ENCODE results near the gene PDE6C.

The PDE6C gene

GRCh38 chr10:93612311-93612710 lies at the start of gene PDE6C:
Gene PDE6C (plus strand): TSS chr10:93612537. CDS start chr10:93612726, 189 bp downstream.
- DNase-seq = no peak

GRCh38 chr10:93565446-93565845 lies 46.9 kb upstream of the PDE6C start:
- DNase-seq = no peak

DNA sequence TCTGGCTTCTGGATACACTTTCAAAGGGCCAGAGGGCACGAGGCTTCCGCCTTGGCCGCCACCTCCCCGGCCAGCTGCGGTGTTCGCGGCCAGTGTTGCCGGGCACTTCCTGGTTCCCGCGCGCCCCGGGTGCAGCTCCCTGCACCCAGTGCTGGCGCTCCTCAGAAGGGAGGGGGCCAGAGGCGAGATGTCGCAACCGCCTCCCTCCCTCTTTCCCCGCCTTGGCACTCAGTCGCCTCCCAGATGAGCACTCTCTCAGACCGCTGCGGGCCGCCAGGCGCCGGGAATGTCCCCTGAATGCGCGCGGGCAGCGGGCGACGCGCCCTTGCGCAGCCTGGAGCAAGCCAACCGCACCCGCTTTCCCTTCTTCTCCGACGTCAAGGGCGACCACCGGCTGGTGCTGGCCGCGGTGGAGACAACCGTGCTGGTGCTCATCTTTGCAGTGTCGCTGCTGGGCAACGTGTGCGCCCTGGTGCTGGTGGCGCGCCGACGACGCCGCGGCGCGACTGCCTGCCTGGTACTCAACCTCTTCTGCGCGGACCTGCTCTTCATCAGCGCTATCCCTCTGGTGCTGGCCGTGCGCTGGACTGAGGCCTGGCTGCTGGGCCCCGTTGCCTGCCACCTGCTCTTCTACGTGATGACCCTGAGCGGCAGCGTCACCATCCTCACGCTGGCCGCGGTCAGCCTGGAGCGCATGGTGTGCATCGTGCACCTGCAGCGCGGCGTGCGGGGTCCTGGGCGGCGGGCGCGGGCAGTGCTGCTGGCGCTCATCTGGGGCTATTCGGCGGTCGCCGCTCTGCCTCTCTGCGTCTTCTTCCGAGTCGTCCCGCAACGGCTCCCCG lies 45.7 kb upstream of the PDE6C start, which contains the start of gene FFAR4:
FFAR4 (plus strand) TSS at position 231 of the 842 bp plus-strand sequence; CDS start at position 287, 56 bp downstream.
- no peak for DNase-seq

- DNase-seq = no peak
Measured at GRCh38 chr10:93567277-93568104, 44.8 kb upstream of the PDE6C start.

- no peak for DNase-seq
Measured at GRCh38 chr10:93568105-93568390, 44.3 kb upstream of the PDE6C start.

- DNase-seq = no peak
Measured at GRCh38 chr10:93570383-93570782, 42.0 kb upstream of the PDE6C start.

GRCh38 chr10:93572606-93573005 lies 39.7 kb upstream of the PDE6C start:
- DNase-seq = no peak

DNA sequence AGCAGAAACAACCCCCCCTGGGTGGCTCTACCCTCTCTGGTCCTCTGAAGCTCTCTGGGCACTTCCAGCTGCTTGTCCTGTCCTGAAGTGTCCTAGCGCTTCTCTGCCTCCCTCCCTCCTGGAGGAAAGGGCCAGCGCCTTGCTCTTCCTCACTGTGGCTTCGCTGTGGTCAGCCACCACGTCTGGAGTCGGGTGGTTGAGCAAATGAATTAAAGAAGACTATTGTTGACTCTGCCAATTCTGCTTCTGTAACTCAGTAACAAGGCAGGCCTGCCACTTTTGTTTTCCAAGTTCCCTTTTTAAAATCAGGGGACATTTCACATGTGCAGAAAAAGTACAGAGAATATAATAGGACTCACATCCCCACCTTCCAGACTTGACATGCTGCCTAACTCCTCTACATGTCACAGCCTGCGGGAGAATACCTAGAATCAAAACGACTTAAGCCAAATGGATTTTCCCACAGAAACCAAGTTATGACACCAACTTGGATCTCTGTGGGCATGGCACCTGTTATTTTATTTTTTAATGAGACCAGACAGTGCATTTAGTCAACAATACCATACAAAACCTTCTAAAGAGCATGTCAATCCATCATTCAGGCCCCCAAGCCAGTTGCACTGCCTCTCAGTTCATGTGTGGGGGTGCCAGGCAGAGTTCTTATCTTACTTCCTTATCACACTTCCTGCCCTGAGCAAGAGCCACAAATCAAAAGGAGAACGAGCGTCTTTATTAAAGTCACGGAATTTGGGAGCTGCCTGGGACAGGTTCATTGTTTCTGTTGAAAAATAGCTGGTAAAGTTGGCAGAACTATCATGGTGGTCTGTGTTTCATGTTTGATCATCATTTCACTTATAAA lies 39.1 kb upstream of the PDE6C start:
- no peak for DNase-seq

- no peak for DNase-seq
Measured at GRCh38 chr10:93573924-93574323, 38.4 kb upstream of the PDE6C start.

DNA sequence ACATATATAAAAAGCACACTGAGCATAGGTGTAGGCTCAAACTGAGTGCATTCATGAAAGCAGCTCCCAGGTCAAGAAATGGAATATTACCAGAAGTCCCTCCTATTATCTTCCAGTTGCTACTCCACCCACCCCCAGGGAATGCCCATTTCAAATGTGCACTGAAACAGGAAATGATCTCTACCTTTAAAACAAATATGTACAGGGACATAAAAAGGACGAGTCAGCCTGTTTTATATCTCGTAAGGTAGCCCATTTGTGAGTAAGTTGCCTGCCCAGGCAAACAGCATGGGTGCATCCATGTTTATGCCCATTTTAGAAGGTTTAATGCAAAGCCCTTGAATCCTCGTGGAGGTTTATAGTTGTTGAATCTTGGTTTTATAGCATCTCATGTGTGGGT lies 35.4 kb upstream of the PDE6C start:
- no peak for DNase-seq

DNA sequence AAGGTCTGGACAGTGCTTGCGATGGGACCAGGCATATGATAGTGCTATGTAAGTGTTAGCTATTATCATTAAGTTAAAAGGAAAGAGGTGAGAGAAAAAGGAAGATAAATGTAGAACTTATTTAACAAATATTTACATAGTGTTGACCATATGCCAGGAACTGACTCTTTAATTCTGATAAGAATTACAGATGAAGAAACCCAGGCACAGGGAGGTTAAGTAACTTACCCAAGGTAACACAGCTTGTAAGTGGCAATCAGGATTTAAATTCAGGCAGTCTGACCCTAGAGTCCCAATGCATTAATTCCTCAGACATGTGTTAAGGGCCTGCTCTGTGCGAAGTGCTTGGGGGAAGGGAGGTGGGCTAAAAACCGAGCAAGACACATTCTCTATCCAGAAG lies 34.8 kb upstream of the PDE6C start:
- no peak for DNase-seq

GRCh38 chr10:93579089-93579488 lies 33.2 kb upstream of the PDE6C start:
- DNase-seq = no peak

DNA sequence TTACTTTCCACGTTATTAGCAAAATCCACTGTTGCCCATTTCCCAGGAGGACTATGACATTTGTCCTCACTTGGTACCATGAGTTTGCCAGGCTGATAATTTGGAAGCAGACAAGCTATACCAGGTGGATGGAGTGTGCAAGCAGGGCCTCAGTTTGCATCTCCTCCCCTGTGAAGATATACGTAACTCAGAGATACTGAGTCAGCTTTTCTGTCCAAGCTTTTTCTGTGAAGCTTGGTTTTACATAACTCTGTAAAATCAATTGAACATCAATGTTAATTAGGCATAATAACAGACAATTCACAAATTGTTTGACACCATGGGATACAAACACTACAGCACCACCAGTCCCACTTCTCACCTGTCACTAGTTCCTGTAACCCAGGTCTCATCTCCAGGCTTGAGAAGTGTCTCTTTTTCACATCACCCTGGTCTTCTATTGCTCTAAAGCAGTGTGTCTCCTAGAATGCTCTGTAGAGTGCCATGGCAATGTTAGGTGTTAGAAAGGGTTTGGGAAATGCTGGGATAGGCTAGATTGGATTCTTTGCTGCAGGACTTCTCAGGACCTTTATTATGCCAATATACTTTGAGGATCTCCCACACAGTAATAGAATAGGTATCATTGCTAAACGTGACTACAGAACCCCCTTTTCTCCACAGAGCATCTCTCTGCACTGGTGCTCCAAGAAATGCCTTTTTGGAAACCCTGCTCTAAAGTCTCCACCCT lies 32.2 kb upstream of the PDE6C start:
- DNase-seq = no peak

GRCh38 chr10:93580828-93581227 lies 31.5 kb upstream of the PDE6C start:
- DNase-seq = no peak

- DNase-seq = no peak
Measured at GRCh38 chr10:93584445-93584844, 27.9 kb upstream of the PDE6C start.

DNA sequence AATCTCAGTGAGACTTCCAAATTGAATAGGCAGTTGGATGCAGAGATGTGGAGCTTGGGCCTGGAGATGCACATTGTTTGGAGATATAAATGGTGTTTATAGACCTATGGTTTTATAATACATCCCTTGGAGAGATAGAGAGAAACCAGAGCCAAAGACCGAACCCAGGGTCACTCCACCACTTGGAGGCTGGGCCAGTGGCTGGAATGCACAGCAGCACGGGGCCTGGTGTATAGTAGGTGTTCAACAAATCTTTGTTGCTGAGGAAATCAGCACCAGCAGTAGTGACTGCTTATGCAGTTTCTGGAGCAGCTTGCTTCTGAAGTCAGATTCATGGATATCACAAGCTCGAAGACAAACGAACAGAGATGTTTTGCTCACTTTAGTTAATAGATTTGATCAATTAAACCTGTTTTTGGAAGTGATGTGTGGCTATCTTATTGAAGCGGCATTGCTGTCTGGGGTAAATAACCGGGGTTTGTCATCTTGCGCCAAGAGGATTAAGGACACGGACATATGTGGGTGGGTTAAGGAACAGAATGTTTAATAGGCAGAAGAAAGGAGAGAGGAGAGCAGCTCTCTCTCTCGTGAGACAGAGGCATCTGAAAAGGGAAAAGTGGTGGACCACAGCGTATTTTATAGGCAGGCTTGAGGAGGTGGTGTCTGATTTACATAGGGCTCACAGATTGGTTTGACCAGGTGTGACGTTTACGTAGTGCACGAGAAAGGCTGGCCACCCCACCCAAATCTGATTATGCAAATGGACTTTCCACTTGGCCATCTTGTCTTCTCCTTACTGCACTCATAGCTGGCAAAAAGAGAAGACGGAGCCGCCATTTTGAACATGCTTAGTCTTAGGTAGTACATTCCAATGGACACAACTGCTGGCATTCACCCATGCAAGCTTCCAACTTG lies 22.4 kb upstream of the PDE6C start:
- DNase-seq = no peak

DNA sequence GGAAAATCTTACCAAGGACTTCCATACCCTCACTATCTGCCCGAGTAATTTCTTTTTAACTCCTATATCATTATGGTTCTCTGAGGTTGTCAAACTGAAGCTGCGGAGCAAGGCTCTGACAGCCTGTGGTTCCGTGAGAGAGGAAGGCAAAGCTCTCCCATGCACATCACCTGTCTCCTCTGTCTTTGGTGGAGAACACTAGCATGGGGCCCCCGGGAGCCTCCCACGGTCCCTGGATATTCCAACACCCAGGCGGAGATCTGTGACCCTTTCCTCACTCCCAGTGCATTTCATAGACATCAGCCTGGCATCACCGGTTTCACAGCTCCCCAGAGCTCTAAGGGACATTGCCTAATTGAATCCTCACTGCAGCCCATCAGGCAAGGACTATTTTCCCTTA lies 21.7 kb upstream of the PDE6C start:
- no peak for DNase-seq

DNA sequence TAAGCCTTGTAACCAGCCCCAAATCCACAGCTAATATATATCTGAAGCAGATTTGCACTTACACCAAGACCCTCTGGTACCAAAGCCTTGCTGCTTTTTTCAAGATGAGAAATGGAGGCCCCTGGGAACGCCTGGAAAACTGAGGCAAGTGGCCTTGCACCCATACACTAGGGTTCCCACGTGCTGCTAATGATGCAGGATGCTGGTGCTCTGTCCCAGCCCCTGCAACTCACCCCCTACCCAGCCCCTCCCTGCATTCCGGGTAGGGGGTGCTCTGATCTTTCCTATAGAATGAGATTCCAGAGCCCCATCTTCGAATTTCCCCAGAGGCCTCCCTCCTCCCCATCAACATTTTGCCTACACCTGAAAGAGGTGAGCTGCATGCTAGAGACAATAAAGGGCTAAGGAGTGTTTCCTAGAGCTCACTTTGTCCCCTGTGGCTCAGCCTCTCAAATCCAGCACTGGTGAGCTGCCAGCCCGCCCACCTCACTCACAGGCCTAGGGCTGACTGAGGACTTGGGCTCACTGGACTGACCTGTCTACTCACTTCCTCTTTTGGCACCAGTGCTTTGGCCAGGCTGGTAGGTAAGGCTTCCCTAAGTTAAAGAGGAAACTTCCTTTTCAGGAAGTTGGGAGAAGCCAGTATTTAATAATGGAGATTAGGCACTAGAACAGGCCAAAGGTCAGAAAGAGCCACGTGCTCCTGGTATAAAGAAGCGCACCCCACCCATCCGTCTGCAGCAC lies 21.1 kb upstream of the PDE6C start:
- DNase-seq = no peak

DNA sequence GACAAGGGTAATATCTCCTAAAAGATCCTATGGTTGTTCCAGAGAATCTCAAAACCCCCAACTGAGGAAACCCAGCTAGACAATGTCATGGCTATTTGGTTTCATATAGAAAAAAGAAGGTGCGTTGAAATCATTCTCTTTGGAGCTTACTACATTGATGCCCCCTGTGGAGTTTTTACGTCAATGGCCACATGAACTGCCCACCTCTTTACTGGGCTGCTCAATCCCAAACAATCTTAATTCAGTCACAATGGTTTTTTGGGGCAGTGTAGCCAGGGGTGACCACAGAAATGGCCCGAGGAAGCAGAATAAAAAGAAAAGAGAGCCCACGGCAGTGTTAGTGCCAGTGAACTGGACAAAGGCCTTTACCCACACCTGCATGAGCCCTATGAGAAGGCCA lies 19.1 kb upstream of the PDE6C start:
- no peak for DNase-seq

GRCh38 chr10:93593749-93594148 lies 18.6 kb upstream of the PDE6C start:
- DNase-seq = no peak

GRCh38 chr10:93594518-93594917 lies 17.8 kb upstream of the PDE6C start:
- no peak for DNase-seq
